KMS-11 (cell line): Measurements from ENCODE around the gene SORCS1.
A peak's percentile ranks its signal among the peaks of the same experiment; 100 is the strongest.

ENCODE experiments used
- H2AFZ ChIP-seq: fragments of 200-600 bp; sonication (generic); 2 replicates; pipeline ENCODE4 v1.6.1; 2016; ENCODE audit warnings: antibody characterized with exemption, mixed run types, low read depth
- H3K27ac ChIP-seq: fragments of 200-600 bp; sonication (generic); 2 replicates; pipeline ENCODE4 v1.6.1; 2016; ENCODE audit warnings: mild to moderate bottlenecking, mixed run types
- H3K27me3 ChIP-seq: fragments of 200-600 bp; sonication (generic); 2 replicates; pipeline ENCODE4 v1.6.1; 2017; ENCODE audit warnings: mild to moderate bottlenecking, low read depth, mixed run types, moderate library complexity; ENCODE audit not compliant: insufficient read depth
- H3K36me3 ChIP-seq: fragments of 200-600 bp; sonication (generic); 2 replicates; pipeline ENCODE4 v1.6.1; 2017; ENCODE audit warnings: mild to moderate bottlenecking, mixed run types; ENCODE audit not compliant: insufficient read depth
- H3K4me1 ChIP-seq: fragments of 200-600 bp; sonication (generic); 2 replicates; pipeline ENCODE4 v1.6.1; 2016; ENCODE audit warnings: mild to moderate bottlenecking, low read depth, mixed run types; ENCODE audit not compliant: poor library complexity, severe bottlenecking
- H3K4me2 ChIP-seq: fragments of 200-600 bp; sonication (generic); 2 replicates; pipeline ENCODE4 v1.7.0; 2016; ENCODE audit warnings: mild to moderate bottlenecking, mixed run types
- H3K4me3 ChIP-seq: fragments of 200-600 bp; sonication (generic); IDR thresholded peaks from 2 replicates; pipeline ENCODE4 v1.6.1; 2017; ENCODE audit warnings: low read depth, low read length, mixed read lengths; ENCODE audit not compliant: insufficient read depth
- H3K79me2 ChIP-seq: fragments of 200-600 bp; sonication (generic); 2 replicates; pipeline ENCODE4 v1.6.1; 2016; ENCODE audit warnings: low read depth, mixed run types; ENCODE audit not compliant: insufficient read depth
- H3K9ac ChIP-seq: fragments of 200-600 bp; sonication (generic); 2 replicates; pipeline ENCODE4 v1.6.1; 2016; ENCODE audit warnings: mild to moderate bottlenecking, mixed run types
- H4K20me1 ChIP-seq: fragments of 200-600 bp; sonication (generic); 2 replicates; pipeline ENCODE4 v1.6.1; 2016; ENCODE audit warnings: mild to moderate bottlenecking, mixed run types; ENCODE audit not compliant: insufficient read depth
- CTCF ChIP-seq: fragments of 200-600 bp; sonication (generic); conservative IDR thresholded peaks from 2 replicates; pipeline ENCODE4 v1.6.1; 2017; ENCODE audit warnings: low read depth, mild to moderate bottlenecking, antibody characterized with exemption, low read length, moderate library complexity, mixed read lengths

Gene SORCS1

GRCh38 chr10:106734220-106734619 lies 430.3 kb downstream of the SORCS1 start:
- TF ChIP-seq CTCF: no peak
- Histone ChIP-seq H3K9ac (no peak overlapping the region), H3K27ac (peak overlapping the region; percentile 69; the same call in 1 of the 2 replicates), H3K27me3 (no peaks in the 10 kb centered on the region), H3K79me2 (no peaks in the 10 kb centered on the region), H3K4me1 (peaks cover 58% of the 10 kb centered on the region), H4K20me1 (no peaks in the 10 kb centered on the region), H2AFZ (no peak overlapping the region), H3K36me3 (no peaks in the 10 kb centered on the region), H3K4me2 (peak overlapping the region; percentile 34), H3K4me3 (no peak overlapping the region)

GRCh38 chr10:106728232-106728631 lies 436.3 kb downstream of the SORCS1 start:
- Histone ChIP-seq H3K4me1 (peaks cover 23% of the 10 kb centered on the region), H3K4me2 (no peak overlapping the region), H3K27ac (no peak overlapping the region), H3K27me3 (no peaks in the 10 kb centered on the region), H3K4me3 (no peak overlapping the region), H4K20me1 (no peaks in the 10 kb centered on the region), H3K36me3 (no peaks in the 10 kb centered on the region), H2AFZ (no peak overlapping the region), H3K79me2 (no peaks in the 10 kb centered on the region), H3K9ac (no peak overlapping the region)
- no peak for TF ChIP-seq CTCF

GRCh38 chr10:106727170-106727569 lies 437.3 kb downstream of the SORCS1 start:
- Histone ChIP-seq H3K9ac (no peak overlapping the region), H3K4me3 (no peak overlapping the region), H3K4me1 (peaks cover 13% of the 10 kb centered on the region), H3K36me3 (no peaks in the 10 kb centered on the region), H2AFZ (no peak overlapping the region), H3K4me2 (no peak overlapping the region), H3K79me2 (no peaks in the 10 kb centered on the region), H3K27me3 (no peaks in the 10 kb centered on the region), H3K27ac (no peak overlapping the region), H4K20me1 (no peaks in the 10 kb centered on the region)
- no peak for TF ChIP-seq CTCF

GRCh38 chr10:106722524-106722923 lies 442.0 kb downstream of the SORCS1 start:
- no peak overlapping the region for H3K4me3 ChIP-seq
- H3K9ac ChIP-seq: no peak overlapping the region
- no peaks in the 10 kb centered on the region for H4K20me1 ChIP-seq
- no peak overlapping the region for H3K4me2 ChIP-seq
- no peak overlapping the region for H3K27ac ChIP-seq
- H3K36me3 ChIP-seq: no peaks in the 10 kb centered on the region
- H3K79me2 ChIP-seq: no peaks in the 10 kb centered on the region
- no peaks in the 10 kb centered on the region for H3K27me3 ChIP-seq
- H3K4me1 ChIP-seq: peaks cover 5% of the 10 kb centered on the region
- no peak overlapping the region for H2AFZ ChIP-seq
- no peak for TF ChIP-seq CTCF

- H3K79me2 ChIP-seq: no peaks in the 10 kb centered on the region
- H3K27me3 ChIP-seq: no peaks in the 10 kb centered on the region
- H3K36me3 ChIP-seq: no peaks in the 10 kb centered on the region
- H3K9ac ChIP-seq: no peak overlapping the region
- peaks cover 5% of the 10 kb centered on the region for H3K4me1 ChIP-seq
- no peak overlapping the region for H2AFZ ChIP-seq
- no peaks in the 10 kb centered on the region for H4K20me1 ChIP-seq
- no peak overlapping the region for H3K4me3 ChIP-seq
- no peak overlapping the region for H3K4me2 ChIP-seq
- no peak for TF ChIP-seq CTCF
- no peak overlapping the region for H3K27ac ChIP-seq
Observed at GRCh38 chr10:106720683-106721082, 443.8 kb downstream of the SORCS1 start.
